Measurements from ENCODE around the gene ATP5PO.

GRCh38 chr21:33916200-33916567 is 580 bp upstream of the ATP5PO start:
- no peak for TF ChIP-seq CTCF (IDR thresholded peaks at IDR 0.05)
- no peak for TF ChIP-seq POLR2A (IDR thresholded peaks at IDR 0.05)
